ENCODE data around the gene RRM1.
A peak's percentile ranks its signal among the peaks of the same experiment; 100 is the strongest.
"Not testable (repeated sequence)": the region's sequence is repeated elsewhere in the genome, so short reads cannot be mapped to it uniquely, and the experiment has no call there.

The RRM1 gene

DNA sequence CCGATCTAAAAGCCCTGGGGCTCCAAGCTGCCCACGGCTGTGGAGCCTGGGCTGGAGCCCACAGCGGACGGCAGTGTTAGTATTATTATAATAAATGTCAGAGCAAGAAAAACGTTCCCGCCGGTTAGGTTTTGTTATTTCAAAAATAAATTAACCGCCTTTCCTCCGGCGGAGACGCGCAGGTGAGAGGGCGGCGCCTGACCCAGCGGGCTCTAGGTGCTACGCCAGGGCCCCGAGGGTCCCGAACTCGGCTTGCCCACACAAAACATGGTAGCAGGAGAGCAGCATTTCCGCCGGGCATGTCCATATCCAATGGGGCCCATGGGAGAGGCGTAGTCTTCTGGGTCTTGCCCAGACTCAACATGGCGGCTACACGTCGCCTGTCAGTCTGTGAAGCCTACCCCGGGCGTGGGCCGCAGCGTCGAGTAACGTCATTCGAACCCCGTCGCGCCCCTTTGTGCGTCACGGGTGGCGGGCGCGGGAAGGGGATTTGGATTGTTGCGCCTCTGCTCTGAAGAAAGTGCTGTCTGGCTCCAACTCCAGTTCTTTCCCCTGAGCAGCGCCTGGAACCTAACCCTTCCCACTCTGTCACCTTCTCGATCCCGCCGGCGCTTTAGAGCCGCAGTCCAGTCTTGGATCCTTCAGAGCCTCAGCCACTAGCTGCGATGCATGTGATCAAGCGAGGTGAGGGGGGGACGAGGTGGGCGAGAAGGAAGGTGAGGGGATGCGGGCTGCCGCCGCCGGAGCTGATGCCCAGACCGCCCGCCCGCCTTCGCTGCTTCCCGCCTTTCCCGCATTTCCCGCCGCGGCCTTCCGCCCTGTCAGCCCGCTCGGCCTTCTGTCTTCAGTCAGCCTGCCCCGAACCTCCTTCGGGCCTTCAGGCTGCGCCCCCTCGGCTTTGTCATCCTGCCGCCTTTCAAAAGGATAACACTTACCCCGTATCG lies at the start of gene RRM1:
Gene RRM1, plus strand, starts transcription at position 452 of the 944 bp plus-strand sequence. Its CDS starts 214 bp downstream, at position 666.
- DNase-seq (ENCODE audit: insufficient read length, low spot score): peak; percentile 96
- TF ChIP-seq POLR2A (IDR thresholded peaks at IDR 0.05; ENCODE audit: low read depth, low read length): no peak; the same call in none of the 2 replicates
- FAIRE-seq: peak; percentile 87

DNA sequence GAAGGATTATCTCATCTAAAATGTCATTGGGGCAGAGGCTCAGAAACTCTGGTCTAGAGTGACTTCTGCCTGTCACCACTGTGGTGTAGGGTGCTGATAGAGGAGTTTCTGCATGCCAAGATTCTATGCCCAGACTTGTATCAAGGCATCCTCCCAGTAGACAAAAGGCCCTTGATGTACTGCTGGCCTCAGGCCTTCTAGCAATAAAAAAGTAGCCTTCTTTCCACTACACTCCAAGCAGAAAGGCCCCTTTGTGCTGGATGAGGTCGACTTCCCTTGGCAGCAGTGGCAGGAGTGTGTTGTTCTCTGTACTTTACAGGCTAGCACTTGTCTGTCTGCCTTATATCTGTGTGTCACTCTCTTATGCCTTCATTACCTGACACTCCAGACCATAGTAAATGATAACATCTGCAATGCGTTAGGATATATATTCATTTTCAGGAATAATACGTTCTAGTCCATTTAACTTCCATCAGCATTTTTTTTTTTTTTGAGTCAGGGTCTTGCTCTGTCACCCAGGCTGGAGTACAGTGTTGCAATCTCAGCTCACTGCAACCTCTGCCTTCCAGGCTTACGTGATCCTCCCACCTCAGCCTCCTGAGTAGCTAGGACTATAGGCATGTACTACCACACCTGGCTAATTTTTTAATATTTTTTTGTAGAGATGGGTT lies 49.5 kb upstream of the RRM1 start:
- no peak for TF ChIP-seq POLR2A (IDR thresholded peaks at IDR 0.05; ENCODE audit: low read depth, low read length)
- FAIRE-seq: no peak
- DNase-seq (ENCODE audit: insufficient read length, low spot score): no peak

DNA sequence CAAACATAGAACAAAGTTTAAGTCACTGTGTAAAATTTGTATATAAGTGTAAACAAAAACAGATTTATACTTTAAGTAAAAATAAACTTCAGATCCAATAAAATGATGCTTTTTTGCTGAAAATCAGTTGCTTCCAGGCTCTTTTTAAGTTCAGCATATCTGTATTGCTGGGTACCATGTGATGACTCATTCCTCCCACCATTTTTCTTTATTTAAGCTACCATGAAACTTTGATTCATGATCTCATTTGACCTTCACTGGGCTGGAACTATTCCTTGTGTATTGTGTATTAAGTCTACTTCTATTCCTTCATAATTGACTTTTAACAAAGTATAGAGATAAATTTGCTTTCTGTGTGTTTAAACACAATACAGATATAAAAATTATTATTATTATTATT lies 46.3 kb upstream of the RRM1 start:
- no peak for TF ChIP-seq POLR2A (IDR thresholded peaks at IDR 0.05; ENCODE audit: low read depth, low read length)
- DNase-seq (ENCODE audit: insufficient read length, low spot score) (no peak), FAIRE-seq (no peak)

DNA sequence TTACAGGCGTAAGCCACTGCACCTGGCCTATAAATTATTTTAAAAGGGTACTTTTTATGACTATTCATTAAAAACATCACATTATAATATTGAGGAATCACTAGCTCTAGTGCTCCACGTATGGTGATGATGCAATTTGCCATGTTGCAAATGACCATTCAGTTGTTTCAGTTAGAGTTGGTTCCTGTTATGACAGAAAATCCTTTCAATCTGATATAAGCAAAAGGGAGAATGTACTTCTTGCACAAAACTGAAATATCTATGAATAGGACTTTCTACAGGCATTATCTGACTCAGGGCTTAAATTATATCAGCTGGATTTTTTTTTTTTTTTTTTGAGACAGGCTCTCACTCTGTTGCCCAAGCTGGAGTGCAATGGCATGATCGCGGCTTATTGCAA lies 45.6 kb upstream of the RRM1 start:
- no peak for FAIRE-seq
- no peak for TF ChIP-seq POLR2A (IDR thresholded peaks at IDR 0.05; ENCODE audit: low read depth, low read length)
- DNase-seq (ENCODE audit: insufficient read length, low spot score): no peak

DNA sequence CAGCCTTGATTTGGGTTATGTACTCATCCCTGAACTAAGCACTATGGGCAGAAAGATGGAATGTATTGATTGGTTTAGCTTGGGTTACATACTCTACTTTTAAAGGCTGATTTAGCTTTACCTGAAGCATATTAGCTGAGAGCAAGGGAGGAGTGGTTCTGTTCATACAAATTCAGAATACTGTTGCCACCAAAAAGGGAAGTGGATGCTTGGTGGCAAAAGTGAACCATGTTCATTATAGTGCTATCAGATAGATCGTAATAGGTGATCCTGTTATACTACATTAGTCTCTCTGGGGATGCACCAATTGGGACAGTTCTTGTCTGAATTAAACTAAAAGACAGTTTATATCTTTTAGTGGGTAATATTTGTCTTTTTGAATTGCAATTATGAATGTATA lies 44.5 kb upstream of the RRM1 start:
- no peak for TF ChIP-seq POLR2A (IDR thresholded peaks at IDR 0.05; ENCODE audit: low read depth, low read length)
- FAIRE-seq (no peak), DNase-seq (ENCODE audit: insufficient read length, low spot score) (no peak)

DNA sequence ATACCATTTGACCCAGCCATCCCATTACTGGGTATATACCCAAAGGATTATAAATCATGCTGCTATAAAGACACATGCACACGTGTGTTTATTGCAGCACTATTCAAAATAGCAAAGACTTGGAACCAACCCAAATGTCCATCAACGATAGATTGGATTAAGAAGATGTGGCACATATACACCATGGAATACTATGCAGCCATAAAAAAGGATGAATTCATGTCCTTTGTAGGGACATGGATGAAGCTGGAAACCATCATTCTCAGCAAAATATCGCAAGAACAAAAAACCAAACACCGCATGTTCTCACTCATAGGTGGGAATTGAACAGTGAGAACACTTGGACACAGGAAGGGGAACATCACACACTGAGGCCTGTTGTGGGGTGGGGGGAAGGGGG lies 41.4 kb upstream of the RRM1 start:
- not testable (repeated sequence) for DNase-seq (ENCODE audit: insufficient read length, low spot score); FAIRE-seq

DNA sequence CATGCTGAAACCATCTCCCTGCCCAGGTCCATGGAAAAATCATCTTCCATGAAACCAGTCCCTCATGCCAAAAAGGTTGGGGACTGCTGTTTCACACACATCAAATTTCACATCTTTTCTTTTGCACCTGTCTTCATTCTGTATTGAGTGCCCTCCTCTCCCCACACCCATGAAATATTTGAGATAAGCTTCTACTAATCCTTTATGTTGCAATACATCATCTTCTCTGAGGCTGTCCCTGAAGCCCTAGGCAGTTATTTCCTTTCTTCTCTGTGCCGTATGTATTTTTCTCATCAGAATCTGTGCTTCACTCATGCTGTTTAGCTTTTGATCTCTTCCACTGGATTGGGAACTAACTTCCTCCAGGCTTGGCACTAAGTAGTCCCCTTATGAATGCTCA lies 40.0 kb upstream of the RRM1 start:
- TF ChIP-seq POLR2A (IDR thresholded peaks at IDR 0.05; ENCODE audit: low read depth, low read length): no peak
- no peak for DNase-seq (ENCODE audit: insufficient read length, low spot score)
- no peak for FAIRE-seq

DNA sequence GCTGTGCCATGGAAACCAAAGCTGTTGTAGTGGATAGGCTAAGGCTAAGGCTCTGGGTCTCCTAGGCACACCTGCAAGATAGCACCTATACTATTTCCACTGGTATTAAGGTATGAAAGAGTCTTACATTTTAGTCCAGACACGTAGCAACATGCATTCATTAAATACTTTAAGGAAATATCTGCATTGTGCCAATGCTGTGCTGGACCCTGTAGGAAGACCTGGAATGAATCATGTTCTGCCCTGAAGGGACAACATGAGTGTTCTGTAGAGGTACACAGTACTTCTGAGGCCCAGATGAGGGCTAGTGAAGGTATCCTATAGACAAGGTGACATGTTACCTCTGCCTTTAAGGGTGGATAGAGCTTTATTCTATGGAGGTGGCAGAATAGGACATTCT lies 35.2 kb upstream of the RRM1 start:
- FAIRE-seq: no peak
- no peak for DNase-seq (ENCODE audit: insufficient read length, low spot score)
- no peak for TF ChIP-seq POLR2A (IDR thresholded peaks at IDR 0.05; ENCODE audit: low read depth, low read length)

DNA sequence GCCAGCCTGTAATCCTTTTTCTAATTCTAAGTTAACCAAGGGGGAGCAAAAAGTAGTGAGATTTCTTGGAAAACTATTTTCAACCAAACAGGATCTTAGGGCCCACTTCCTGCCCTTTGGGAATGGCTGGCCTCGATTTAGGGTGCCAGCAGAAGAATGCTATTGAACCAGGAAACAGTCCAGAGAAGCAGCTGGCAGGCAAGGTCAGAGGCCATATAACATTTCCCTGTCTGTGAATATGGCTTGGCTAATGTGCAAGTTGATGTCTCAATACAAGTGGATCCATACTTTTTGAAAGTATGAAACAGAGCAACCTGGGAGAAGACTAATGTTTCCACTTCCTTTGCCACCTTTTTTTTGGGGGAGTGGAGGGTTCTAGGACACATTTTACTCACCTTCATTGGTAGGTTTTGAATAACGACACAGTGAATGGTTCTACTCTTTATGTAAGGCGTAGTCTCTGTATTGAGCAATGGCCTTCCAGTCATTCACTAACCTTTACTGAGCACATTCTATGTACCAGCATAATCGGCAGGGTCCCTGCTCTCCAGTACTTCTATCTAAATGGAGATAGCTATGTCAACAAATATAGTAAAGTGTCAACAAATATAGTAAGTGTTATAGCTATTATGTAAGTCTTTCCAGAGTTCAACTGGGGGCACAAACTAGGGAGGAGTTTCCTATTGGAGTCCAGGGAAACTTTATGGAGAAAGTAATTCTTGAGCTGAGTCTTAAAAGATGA lies 34.2 kb upstream of the RRM1 start:
- no peak for DNase-seq (ENCODE audit: insufficient read length, low spot score)
- no peak for FAIRE-seq
- no peak for TF ChIP-seq POLR2A (IDR thresholded peaks at IDR 0.05; ENCODE audit: low read depth, low read length)

DNA sequence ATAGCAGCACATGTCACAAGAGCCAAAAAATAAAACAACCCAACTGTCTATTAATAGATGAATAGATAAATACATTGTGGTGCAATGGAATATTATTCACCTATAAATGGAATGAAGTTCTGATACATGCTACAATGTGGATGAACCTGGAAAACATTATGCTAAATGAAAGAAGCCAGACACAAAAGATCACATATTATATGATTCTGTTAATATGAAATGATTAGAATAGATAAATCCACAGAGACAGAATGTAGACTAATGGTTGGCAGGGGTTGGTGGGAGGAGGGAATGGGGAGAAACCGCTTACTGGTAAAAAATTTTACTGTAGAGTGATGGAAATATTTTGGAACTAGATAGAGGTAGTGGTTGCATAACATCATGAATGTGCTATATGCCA lies 32.9 kb upstream of the RRM1 start:
- no peak for TF ChIP-seq POLR2A (IDR thresholded peaks at IDR 0.05; ENCODE audit: low read depth, low read length)
- FAIRE-seq (no peak), DNase-seq (ENCODE audit: insufficient read length, low spot score) (no peak)

DNA sequence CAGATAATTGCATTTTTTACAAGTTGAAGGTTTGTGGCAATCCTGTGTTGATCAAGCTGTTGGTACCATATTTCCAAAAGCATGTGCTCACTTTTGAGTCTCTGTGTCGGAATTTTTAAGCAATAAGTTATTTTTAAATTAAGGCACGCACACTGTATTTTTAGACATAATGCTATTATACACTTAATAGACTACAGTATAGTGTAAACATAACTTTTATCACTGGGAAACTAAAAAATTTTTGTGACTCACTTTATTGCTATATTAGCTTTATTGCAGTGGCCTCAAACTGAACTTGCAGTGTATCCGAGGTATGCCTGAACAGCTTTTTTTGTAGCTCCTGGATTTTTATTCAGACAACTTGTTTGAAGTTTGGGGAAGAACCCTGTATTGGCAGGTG lies 31.3 kb upstream of the RRM1 start:
- no peak for TF ChIP-seq POLR2A (IDR thresholded peaks at IDR 0.05; ENCODE audit: low read depth, low read length)
- FAIRE-seq (no peak), DNase-seq (ENCODE audit: insufficient read length, low spot score) (no peak)

DNA sequence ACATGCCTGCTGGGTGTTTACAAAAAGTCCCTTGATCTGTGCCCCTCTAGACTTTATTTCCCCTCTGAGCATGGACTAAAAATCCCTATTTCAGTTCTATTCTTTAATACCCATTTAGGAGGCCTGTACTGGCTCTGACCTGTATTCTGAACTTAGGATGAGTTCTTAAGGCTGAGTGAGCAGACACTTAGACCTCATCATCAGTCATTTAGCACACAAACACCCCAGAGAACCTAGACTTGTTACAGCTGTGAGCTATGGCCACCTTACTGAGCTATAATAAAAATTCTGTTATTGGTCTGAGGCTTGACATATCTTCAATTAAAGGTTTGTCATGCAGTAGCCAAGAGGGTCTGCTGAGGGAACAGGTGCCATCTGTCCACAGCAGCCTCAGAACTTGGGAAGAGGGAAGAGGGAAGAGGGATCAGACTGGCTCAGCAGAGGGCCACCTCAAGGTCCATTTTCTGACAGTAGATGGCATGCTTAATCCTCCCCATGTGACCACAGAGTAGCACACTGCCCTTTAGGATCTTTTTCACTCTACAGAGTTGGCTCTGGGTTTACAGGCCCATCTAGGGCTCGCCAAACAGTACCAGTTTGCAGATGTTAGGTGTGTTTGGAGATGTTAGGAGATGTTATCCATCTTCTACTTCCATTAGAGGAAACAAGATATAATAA lies 30.2 kb upstream of the RRM1 start:
- DNase-seq (ENCODE audit: insufficient read length, low spot score) (no peak), FAIRE-seq (no peak)
- TF ChIP-seq POLR2A (IDR thresholded peaks at IDR 0.05; ENCODE audit: low read depth, low read length): no peak

DNA sequence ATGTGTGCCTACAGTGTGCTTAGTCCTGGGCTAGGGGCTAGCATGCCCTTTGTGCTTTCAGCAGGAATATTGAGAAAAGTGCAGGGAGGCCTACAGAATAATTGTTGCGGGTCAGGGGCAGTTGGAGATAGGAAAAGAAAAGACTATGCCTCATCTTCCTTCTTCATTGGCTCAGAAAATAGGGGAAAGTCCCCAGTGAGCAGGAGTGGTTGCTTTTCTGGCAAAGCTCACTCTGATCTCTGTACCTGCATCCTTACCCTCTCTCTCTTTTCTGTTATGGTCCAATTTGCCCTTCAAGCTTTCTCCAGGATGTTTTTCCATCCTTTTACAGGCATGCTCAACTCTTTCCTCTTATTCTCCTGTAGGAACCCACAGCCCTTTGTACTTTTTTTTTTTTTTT lies 29.5 kb upstream of the RRM1 start:
- FAIRE-seq: no peak
- no peak for TF ChIP-seq POLR2A (IDR thresholded peaks at IDR 0.05; ENCODE audit: low read depth, low read length)
- no peak for DNase-seq (ENCODE audit: insufficient read length, low spot score)
